Measurements from ENCODE around the gene HM13. TPM values are rescaled to one million over a fixed set of nuclear protein-coding genes. Genes with fewer than 3 reads are reported as not detected.

HM13 gene
- total RNA-seq, 1 experiment from 2014 or later, result 183 TPM

DNA sequence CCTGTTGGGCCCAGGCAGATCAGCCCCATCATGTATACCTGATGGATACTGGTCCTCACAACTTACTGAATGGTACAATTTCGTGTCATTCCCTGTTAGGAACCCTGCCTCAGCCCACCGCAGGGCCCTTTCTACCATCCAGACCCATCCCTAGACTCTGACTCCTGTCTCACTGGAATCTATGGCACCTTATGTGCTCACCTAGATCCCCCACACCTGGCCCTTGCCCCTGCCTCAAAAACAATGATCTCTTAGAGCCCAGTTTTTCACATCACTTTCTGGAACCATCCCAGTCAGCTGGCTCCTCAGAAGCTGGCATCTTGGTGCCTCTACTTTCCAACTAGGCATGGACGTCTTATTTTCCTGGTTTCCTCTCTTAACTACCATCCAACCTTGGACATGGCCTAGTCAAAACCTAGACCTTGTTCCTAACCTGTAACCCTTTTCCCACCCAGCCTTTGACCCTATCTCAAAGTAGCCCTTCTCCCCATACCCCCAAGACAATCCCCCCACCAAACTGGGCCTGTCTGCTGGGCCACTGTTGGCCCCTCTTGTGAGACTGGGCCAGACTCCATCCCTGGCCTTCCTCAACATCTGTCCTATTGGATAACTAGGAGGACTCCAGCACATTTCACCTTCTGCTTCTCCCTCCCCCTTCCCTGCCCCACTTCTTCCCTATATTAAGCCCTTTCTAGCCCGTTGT is 981 bp downstream of the HM13 start:
- ChIA-PET CTCF (interaction anchor here (1.4 kb wide), 1 partner anchor 12 kb away, joined by 8 read pairs; no protein-coding TSS in a partner anchor), POLR2A (no interaction called here), RAD21 (ENCODE audit: low non-redundant PET in 1 of 2, low total read pairs in 2 of 2, uncharacterized antibody in 2 of 2, unreplicated experiment in 2 of 2) (no interaction called here)
- H3K27me3 ChIP-seq (ENCODE audit: insufficient read depth, low read length), result no peaks in the 10 kb centered on the region
- H2AFZ ChIP-seq (ENCODE audit: low read depth, low read length, poor library complexity, severe bottlenecking), result no peak overlapping the region
- intact Hi-C loops (cut with micrococcal nuclease), result loop anchor here (2.0 kb wide), 1 partner anchor 98 kb away; no protein-coding TSS in a partner anchor
- peaks cover 18 to 33% of the 10 kb centered on the region in 2 experiments for H3K4me1 ChIP-seq (ENCODE audit: control insufficient read depth in 1 of 2, insufficient read depth in 2 of 2, low read length in 2 of 2)
- peaks cover 60% of the 10 kb centered on the region for H3K79me2 ChIP-seq (ENCODE audit: insufficient read depth, low read length)
- H3K9me3 ChIP-seq (ENCODE audit: control insufficient read depth in 1 of 2, insufficient read depth in 1 of 2, low read depth in 1 of 2, low read length in 2 of 2), result no peaks in the 10 kb centered on the region
- BruUV-seq (replicated peaks), result no TSS peak
- H3K4me2 ChIP-seq (ENCODE audit: low read length), result peak overlapping the region; percentile 98
- peak overlapping the region; percentile 72 for H3K27ac ChIP-seq (ENCODE audit: low read depth, low read length)
- peak overlapping the region; percentile 96 for H3K9ac ChIP-seq (ENCODE audit: low read length)
- no peaks in the 10 kb centered on the region for H4K20me1 ChIP-seq (ENCODE audit: insufficient read depth)
- peak overlapping the region; percentile 97 to 99 for H3K4me3 ChIP-seq (replicated peaks in 1 of 2; ENCODE audit: low read depth in 1 of 2, low read length in 2 of 2)
- ATAC-seq, result no peak; the same call in 1 of the 2 replicates
- no peaks in the 10 kb centered on the region for H3K9me2 ChIP-seq (ENCODE audit: insufficient read depth)
- H3K36me3 ChIP-seq (ENCODE audit: control insufficient read depth in 1 of 2, insufficient read depth in 2 of 2, low read length in 2 of 2), result peaks cover 6 to 15% of the 10 kb centered on the region in 2 experiments; a peak in 2 of 4 replicates
- TF ChIP-seq CEBPB (IDR thresholded peaks at IDR 0.05; ENCODE audit: low read depth) (no peak), EGR1 (IDR thresholded peaks at IDR 0.05; ENCODE audit: low read depth) (no peak), ZNF274 (IDR thresholded peaks at IDR 0.05; ENCODE audit: low read depth, low read length) (no peak), TCF7L2 (IDR thresholded peaks at IDR 0.05; ENCODE audit: borderline replicate concordance, extremely low read depth, insufficient read depth, insufficient read length) (no peak), EZH2 (IDR thresholded peaks at IDR 0.05) (no peak), EZH2phosphoT487 (IDR thresholded peaks at IDR 0.05; ENCODE audit: borderline replicate concordance) (no peak), SRF (IDR thresholded peaks at IDR 0.05; ENCODE audit: low read depth) (no peak), ZFX (IDR thresholded peaks at IDR 0.05) (no peak), POLR2AphosphoS5 (IDR thresholded peaks at IDR 0.05; ENCODE audit: low read depth, low read length) (no peak), MAX (IDR thresholded peaks at IDR 0.05) (no peak), RAD21 (IDR thresholded peaks at IDR 0.05; ENCODE audit: low read depth) (no peak), ATF3 (IDR thresholded peaks at IDR 0.05) (no peak), JUND (IDR thresholded peaks at IDR 0.05) (no peak), FOSL1 (IDR thresholded peaks at IDR 0.05; ENCODE audit: low read depth) (no peak), SIN3A (IDR thresholded peaks at IDR 0.05; ENCODE audit: low read depth) (no peak), ELF1 (IDR thresholded peaks at IDR 0.05; ENCODE audit: borderline replicate concordance, low read depth) (no peak), POLR2A (IDR thresholded peaks at IDR 0.05; ENCODE audit: borderline replicate concordance, extremely low read depth, insufficient read depth, insufficient read length) (no peak), SP1 (IDR thresholded peaks at IDR 0.05; ENCODE audit: low read depth) (no peak), YY1 (IDR thresholded peaks at IDR 0.05; ENCODE audit: extremely low read depth, insufficient replicate concordance, low read depth, low read length) (no peak)
- TF ChIP-seq, protein P1, sequence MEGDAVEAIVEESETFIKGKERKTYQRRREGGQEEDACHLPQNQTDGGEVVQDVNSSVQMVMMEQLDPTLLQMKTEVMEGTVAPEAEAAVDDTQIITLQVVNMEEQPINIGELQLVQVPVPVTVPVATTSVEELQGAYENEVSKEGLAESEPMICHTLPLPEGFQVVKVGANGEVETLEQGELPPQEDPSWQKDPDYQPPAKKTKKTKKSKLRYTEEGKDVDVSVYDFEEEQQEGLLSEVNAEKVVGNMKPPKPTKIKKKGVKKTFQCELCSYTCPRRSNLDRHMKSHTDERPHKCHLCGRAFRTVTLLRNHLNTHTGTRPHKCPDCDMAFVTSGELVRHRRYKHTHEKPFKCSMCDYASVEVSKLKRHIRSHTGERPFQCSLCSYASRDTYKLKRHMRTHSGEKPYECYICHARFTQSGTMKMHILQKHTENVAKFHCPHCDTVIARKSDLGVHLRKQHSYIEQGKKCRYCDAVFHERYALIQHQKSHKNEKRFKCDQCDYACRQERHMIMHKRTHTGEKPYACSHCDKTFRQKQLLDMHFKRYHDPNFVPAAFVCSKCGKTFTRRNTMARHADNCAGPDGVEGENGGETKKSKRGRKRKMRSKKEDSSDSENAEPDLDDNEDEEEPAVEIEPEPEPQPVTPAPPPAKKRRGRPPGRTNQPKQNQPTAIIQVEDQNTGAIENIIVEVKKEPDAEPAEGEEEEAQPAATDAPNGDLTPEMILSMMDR (IDR thresholded peaks at IDR 0.05 in 2 of 3, conservative IDR thresholded peaks at IDR 0.05 in 1 of 3; ENCODE audit: borderline replicate concordance in 1 of 3, insufficient read depth in 1 of 3, low read depth in 2 of 3, low read length in 2 of 3), result no peak
- no peak for DNase-seq (ENCODE audit: low read depth, low spot score)

All from HCT116 (cell line).